MM.1S (cell line): Measurements from ENCODE around the gene RAPGEF3.

Experiments used
- DNase-seq: peaks from one replicate; pipeline ENCODE4 v3.0.0-alpha.2; 2015
- H2AFZ ChIP-seq: fragments of 300-600 bp; sonication (generic); 2 replicates; pipeline ENCODE4 v1.6.0; 2016; ENCODE audit warnings: antibody characterized with exemption, low read length
- H3F3A ChIP-seq: fragments of 300-600 bp; sonication (generic); 2 replicates; pipeline ENCODE4 v1.6.1; 2016; ENCODE audit warnings: mild to moderate bottlenecking, antibody characterized with exemption, low read length, moderate library complexity, mixed read lengths; ENCODE audit not compliant: insufficient read depth
- H3K27ac ChIP-seq: fragments of 300-600 bp; sonication (generic); 2 replicates; pipeline ENCODE4 v1.5.1; 2016; ENCODE audit warnings: mild to moderate bottlenecking, low read length
- H3K27me3 ChIP-seq: fragments of 300-600 bp; sonication (generic); replicated peaks from 2 replicates; pipeline ENCODE4 v1.6.0; 2016; ENCODE audit warnings: low read length; ENCODE audit not compliant: insufficient read depth
- H3K36me3 ChIP-seq: fragments of 300-600 bp; sonication (generic); replicated peaks from 2 replicates; pipeline ENCODE4 v1.6.1; 2016; ENCODE audit warnings: mild to moderate bottlenecking, low read length, mixed read lengths; ENCODE audit not compliant: insufficient read depth
- H3K4me1 ChIP-seq: fragments of 300-600 bp; sonication (generic); 2 replicates; pipeline ENCODE4 v1.6.1; 2016; ENCODE audit warnings: low read length, mixed read lengths
- H3K4me2 ChIP-seq: fragments of 300-600 bp; sonication (generic); 2 replicates; pipeline ENCODE4 v1.6.0; 2016; ENCODE audit warnings: low read depth, low read length
- H3K4me3 ChIP-seq: fragments of 300-600 bp; sonication (generic); 2 replicates; pipeline ENCODE4 v1.5.1; 2016; ENCODE audit warnings: low read length, mixed read lengths
- H3K79me2 ChIP-seq: fragments of 300-600 bp; sonication (generic); 2 replicates; pipeline ENCODE4 v1.6.1; 2016; ENCODE audit warnings: mixed run types, low read length, mixed read lengths
- H3K9ac ChIP-seq: fragments of 300-600 bp; sonication (generic); 2 replicates; pipeline ENCODE4 v1.6.1; 2016; ENCODE audit warnings: low read length, mixed read lengths
- H3K9me2 ChIP-seq: fragments of 300-600 bp; sonication (generic); replicated peaks from 2 replicates; pipeline ENCODE4 v1.6.1; 2016; ENCODE audit warnings: mild to moderate bottlenecking, low read length, mixed read lengths; ENCODE audit not compliant: insufficient read depth
- H3K9me3 ChIP-seq: fragments of 300-600 bp; sonication (generic); replicated peaks from 2 replicates; pipeline ENCODE4 v1.6.1; 2016; ENCODE audit warnings: mild to moderate bottlenecking, low read length, mixed read lengths; ENCODE audit not compliant: insufficient read depth
- H4K20me1 ChIP-seq: fragments of 300-600 bp; sonication (generic); 2 replicates; pipeline ENCODE4 v1.6.1; 2016; ENCODE audit warnings: mild to moderate bottlenecking, low read length, moderate library complexity, mixed read lengths; ENCODE audit not compliant: insufficient read depth
- CTCF ChIP-seq: fragments of 300-600 bp; sonication (generic); IDR thresholded peaks from 2 replicates; pipeline ENCODE4 v1.5.1; 2016; ENCODE audit warnings: antibody characterized with exemption, low read length, mixed read lengths
- EZH2 ChIP-seq: fragments of 300-600 bp; sonication (generic); optimal IDR thresholded peaks from 2 replicates; pipeline ENCODE3; 2017; ENCODE audit warnings: low read depth, mild to moderate bottlenecking, antibody characterized with exemption, low read length, mixed read lengths
- EZH2phosphoT487 ChIP-seq: fragments of 300-600 bp; sonication (generic); IDR thresholded peaks from 2 replicates; pipeline ENCODE4 v1.6.1; 2018; ENCODE audit warnings: antibody characterized with exemption, low read length

RAPGEF3 gene

GRCh38 chr12:47782372-47782770 is 23.7 kb upstream of the RAPGEF3 start:
- no peak overlapping the region for H3K4me2 ChIP-seq
- H3K4me3 ChIP-seq = no peak overlapping the region
- peaks cover 10% of the 10 kb centered on the region; the same call in 1 of the 2 replicates for H3F3A ChIP-seq
- H4K20me1 ChIP-seq = no peaks in the 10 kb centered on the region
- H3K9ac ChIP-seq = no peak overlapping the region
- no peaks in the 10 kb centered on the region for H3K9me2 ChIP-seq
- no peak overlapping the region for H3K27ac ChIP-seq
- peaks cover 6% of the 10 kb centered on the region; the same call in 1 of the 2 replicates for H3K4me1 ChIP-seq
- no peak overlapping the region for H2AFZ ChIP-seq
- H3K27me3 ChIP-seq = no peaks in the 10 kb centered on the region
- H3K79me2 ChIP-seq = no peaks in the 10 kb centered on the region
- H3K9me3 ChIP-seq = no peaks in the 10 kb centered on the region
- TF ChIP-seq CTCF = no peak
- no peak for TF ChIP-seq EZH2
- TF ChIP-seq EZH2phosphoT487 = no peak
- DNase-seq = no peak
- no peaks in the 10 kb centered on the region for H3K36me3 ChIP-seq

- Histone ChIP-seq H3K9ac (no peak overlapping the region), H3K4me1 (peaks cover 10% of the 10 kb centered on the region), H3K36me3 (no peaks in the 10 kb centered on the region), H3K79me2 (no peaks in the 10 kb centered on the region), H3K27ac (no peak overlapping the region), H3K4me2 (no peak overlapping the region), H3K9me3 (no peaks in the 10 kb centered on the region), H4K20me1 (no peaks in the 10 kb centered on the region), H2AFZ (no peak overlapping the region), H3K4me3 (no peak overlapping the region), H3K27me3 (no peaks in the 10 kb centered on the region), H3K9me2 (no peaks in the 10 kb centered on the region), H3F3A (peaks cover 10% of the 10 kb centered on the region; the same call in 1 of the 2 replicates)
- TF ChIP-seq EZH2phosphoT487 = no peak
- TF ChIP-seq EZH2 = no peak
- TF ChIP-seq CTCF = no peak
- DNase-seq = no peak
These were observed 23.0 kb upstream of the RAPGEF3 start for GRCh38 chr12:47781479-47782371.

- no peak for DNase-seq
- Histone ChIP-seq H3K36me3 (no peaks in the 10 kb centered on the region), H3K9ac (no peak overlapping the region), H3K27ac (no peak overlapping the region), H3K27me3 (no peaks in the 10 kb centered on the region), H4K20me1 (no peaks in the 10 kb centered on the region), H3K4me2 (no peak overlapping the region), H2AFZ (no peak overlapping the region), H3K79me2 (peaks cover 17% of the 10 kb centered on the region), H3K4me3 (no peak overlapping the region), H3F3A (peaks cover 10% of the 10 kb centered on the region; the same call in 1 of the 2 replicates), H3K4me1 (peaks cover 27% of the 10 kb centered on the region), H3K9me2 (no peaks in the 10 kb centered on the region), H3K9me3 (no peaks in the 10 kb centered on the region)
- TF ChIP-seq EZH2 (no peak), CTCF (no peak), EZH2phosphoT487 (no peak)
These were observed 21.3 kb upstream of the RAPGEF3 start for GRCh38 chr12:47779943-47780504.
